ENCODE data around the gene GAK.

GRCh38 chr4:917992-918391 lies 14.1 kb downstream of the GAK start:
- TF ChIP-seq CTCF (IDR thresholded peaks at IDR 0.05; ENCODE audit: low read depth, low read length, missing input control) (no peak), SP1 (IDR thresholded peaks at IDR 0.05) (no peak), RAD21 (IDR thresholded peaks at IDR 0.05) (no peak), MAX (IDR thresholded peaks at IDR 0.05) (no peak), ZBTB33 (IDR thresholded peaks at IDR 0.05) (no peak), ATF3 (IDR thresholded peaks at IDR 0.05) (no peak)
